GM10248 (cell line): Measurements from ENCODE around the gene DOCK1.

Experiments used
- CTCF ChIA-PET: fragments of 300-600 bp; sonication (Branson Sonifier 250); formaldehyde crosslinking; extraction: SDS; loops from one replicate; lab custom pipeline; 2021; ENCODE audit warnings: antibody characterized with exemption; lab: Yijun Ruan, JAX
- POLR2A ChIA-PET: fragments of 350-650 bp; sonication (Branson Sonifier 250); formaldehyde crosslinking; extraction: SDS; loops from one replicate; lab custom pipeline; 2020; ENCODE audit warnings: antibody characterized with exemption; lab: Yijun Ruan, JAX
- DNase-seq: peaks from one replicate; pipeline ENCODE4 v3.0.0; 2012; ENCODE audit errors: extremely low spot score
- CTCF ChIP-seq: IDR thresholded peaks from 2 replicates; pipeline ENCODE4 v1.5.1; 2012; ENCODE audit warnings: mild to moderate bottlenecking, low read depth; ENCODE audit errors: extremely low read depth, missing control alignments, control extremely low read depth

The DOCK1 gene

GRCh38 chr10:126950401-126951105 is 45.3 kb downstream of the DOCK1 start:
- TF ChIP-seq CTCF: no peak
- ChIA-PET CTCF (no interaction called here), POLR2A (no interaction called here)
- DNase-seq: no peak

- ChIA-PET CTCF (no interaction called here), POLR2A (no interaction called here)
- DNase-seq: no peak
- TF ChIP-seq CTCF: no peak
Observed at GRCh38 chr10:126953886-126954285, 48.7 kb downstream of the DOCK1 start.

- POLR2A ChIA-PET: no interaction called here
- no peak for DNase-seq
- no peak for TF ChIP-seq CTCF
- CTCF ChIA-PET: no interaction called here
Observed at GRCh38 chr10:126955396-126955795, 50.2 kb downstream of the DOCK1 start.

- CTCF ChIA-PET: interaction anchor here (0.7 kb wide), 1 partner anchor 32 kb away, joined by 3 read pairs; no protein-coding TSS in a partner anchor
- POLR2A ChIA-PET: no interaction called here
- DNase-seq: no peak
- no peak for TF ChIP-seq CTCF
Observed at GRCh38 chr10:126955934-126956711, 50.9 kb downstream of the DOCK1 start.

GRCh38 chr10:126956712-126957108 is 51.5 kb downstream of the DOCK1 start:
- ChIA-PET CTCF (interaction anchor here (0.7 kb wide), 1 partner anchor 31 kb away, joined by 3 read pairs; no protein-coding TSS in a partner anchor), POLR2A (no interaction called here)
- no peak for TF ChIP-seq CTCF
- no peak for DNase-seq

GRCh38 chr10:126957111-126957510 is 51.9 kb downstream of the DOCK1 start:
- CTCF ChIA-PET: interaction anchor here (0.7 kb wide), 1 partner anchor 31 kb away, joined by 3 read pairs; no protein-coding TSS in a partner anchor
- POLR2A ChIA-PET: no interaction called here

More at GRCh38 chr10:126957111-126957510, 51.9 kb downstream of the DOCK1 start:
- DNase-seq: no peak
- TF ChIP-seq CTCF: no peak
